ENCODE data around the gene SETD7.

The SETD7 gene

DNA sequence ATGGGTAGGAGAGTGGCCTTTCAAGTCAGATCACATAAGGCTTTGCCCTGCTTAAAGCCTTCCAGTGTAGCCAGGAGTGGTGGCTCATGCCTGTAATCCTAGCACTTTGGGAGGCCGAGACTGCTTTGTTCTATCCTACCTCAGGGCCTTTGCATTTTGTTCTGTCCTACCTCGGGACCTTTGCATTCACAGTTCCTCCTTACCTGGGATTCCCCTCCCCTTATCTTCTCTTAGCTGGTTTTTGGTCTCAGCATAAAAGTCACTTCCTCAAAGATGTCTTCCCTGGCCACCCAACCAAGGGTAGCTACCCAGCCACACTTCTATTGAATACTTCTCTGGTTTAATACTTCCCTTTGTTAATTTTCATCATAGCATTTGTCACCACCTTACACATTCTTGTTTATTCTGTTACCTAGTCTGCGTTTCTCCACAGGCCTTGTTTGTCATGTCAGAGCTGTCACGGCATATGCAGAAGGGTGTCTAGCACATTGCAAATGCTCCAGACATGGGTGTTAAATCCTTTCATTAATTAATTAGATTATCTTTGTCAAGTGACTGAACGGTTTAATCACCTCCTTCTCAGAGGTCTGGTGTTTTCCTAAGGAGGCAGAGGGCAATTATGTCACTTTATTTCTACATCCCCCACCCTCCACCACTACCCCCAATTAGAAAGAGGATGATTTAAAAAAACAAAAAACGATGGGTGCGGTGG, 11.3 kb upstream of the SETD7 start:
- no peak for TF ChIP-seq FOXP2 (optimal IDR thresholded peaks at IDR 0.05; ENCODE audit: borderline replicate concordance, extremely low read depth, extremely low read length, insufficient read depth)
- no peak for TF ChIP-seq POLR2AphosphoS5 (IDR thresholded peaks at IDR 0.05; ENCODE audit: low read depth, low read length)
- no peak for TF ChIP-seq SIN3A (IDR thresholded peaks at IDR 0.05; ENCODE audit: borderline replicate concordance, insufficient read depth, low read length)
- TF ChIP-seq, protein P1, sequence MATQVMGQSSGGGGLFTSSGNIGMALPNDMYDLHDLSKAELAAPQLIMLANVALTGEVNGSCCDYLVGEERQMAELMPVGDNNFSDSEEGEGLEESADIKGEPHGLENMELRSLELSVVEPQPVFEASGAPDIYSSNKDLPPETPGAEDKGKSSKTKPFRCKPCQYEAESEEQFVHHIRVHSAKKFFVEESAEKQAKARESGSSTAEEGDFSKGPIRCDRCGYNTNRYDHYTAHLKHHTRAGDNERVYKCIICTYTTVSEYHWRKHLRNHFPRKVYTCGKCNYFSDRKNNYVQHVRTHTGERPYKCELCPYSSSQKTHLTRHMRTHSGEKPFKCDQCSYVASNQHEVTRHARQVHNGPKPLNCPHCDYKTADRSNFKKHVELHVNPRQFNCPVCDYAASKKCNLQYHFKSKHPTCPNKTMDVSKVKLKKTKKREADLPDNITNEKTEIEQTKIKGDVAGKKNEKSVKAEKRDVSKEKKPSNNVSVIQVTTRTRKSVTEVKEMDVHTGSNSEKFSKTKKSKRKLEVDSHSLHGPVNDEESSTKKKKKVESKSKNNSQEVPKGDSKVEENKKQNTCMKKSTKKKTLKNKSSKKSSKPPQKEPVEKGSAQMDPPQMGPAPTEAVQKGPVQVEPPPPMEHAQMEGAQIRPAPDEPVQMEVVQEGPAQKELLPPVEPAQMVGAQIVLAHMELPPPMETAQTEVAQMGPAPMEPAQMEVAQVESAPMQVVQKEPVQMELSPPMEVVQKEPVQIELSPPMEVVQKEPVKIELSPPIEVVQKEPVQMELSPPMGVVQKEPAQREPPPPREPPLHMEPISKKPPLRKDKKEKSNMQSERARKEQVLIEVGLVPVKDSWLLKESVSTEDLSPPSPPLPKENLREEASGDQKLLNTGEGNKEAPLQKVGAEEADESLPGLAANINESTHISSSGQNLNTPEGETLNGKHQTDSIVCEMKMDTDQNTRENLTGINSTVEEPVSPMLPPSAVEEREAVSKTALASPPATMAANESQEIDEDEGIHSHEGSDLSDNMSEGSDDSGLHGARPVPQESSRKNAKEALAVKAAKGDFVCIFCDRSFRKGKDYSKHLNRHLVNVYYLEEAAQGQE (IDR thresholded peaks at IDR 0.05; ENCODE audit: insufficient read depth in 1 of 2, low read depth in 2 of 2, low read length in 2 of 2): no peak
- TF ChIP-seq TAF1 (IDR thresholded peaks at IDR 0.05; ENCODE audit: borderline replicate concordance, insufficient read depth, low read length): no peak

DNA sequence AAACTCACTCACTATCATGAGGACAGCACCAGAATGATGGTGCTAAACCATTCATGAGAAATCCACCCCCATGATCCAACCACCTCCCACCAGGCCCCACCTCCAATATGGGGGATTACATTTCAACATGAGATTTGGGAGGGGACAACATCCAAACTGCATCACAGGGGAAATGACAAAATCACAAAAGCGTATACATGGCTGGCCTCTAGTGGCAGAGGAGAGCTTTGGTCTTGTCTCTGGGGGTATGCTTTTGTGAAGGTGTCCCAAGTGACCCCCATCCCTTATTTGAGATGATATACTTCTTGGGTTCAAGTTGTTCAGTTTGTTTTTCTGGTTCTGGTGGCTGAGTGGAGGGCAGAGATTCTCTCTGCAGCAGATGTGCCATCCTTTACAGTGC, 8.5 kb upstream of the SETD7 start:
- TF ChIP-seq FOXP2 (optimal IDR thresholded peaks at IDR 0.05; ENCODE audit: borderline replicate concordance, extremely low read depth, extremely low read length, insufficient read depth) (no peak), SIN3A (IDR thresholded peaks at IDR 0.05; ENCODE audit: borderline replicate concordance, insufficient read depth, low read length) (no peak), POLR2AphosphoS5 (IDR thresholded peaks at IDR 0.05; ENCODE audit: low read depth, low read length) (no peak), TAF1 (IDR thresholded peaks at IDR 0.05; ENCODE audit: borderline replicate concordance, insufficient read depth, low read length) (no peak)
- TF ChIP-seq, protein P1 (IDR thresholded peaks at IDR 0.05; ENCODE audit: insufficient read depth in 1 of 2, low read depth in 2 of 2, low read length in 2 of 2): no peak

GRCh38 chr4:139563515-139563914, 7.5 kb upstream of the SETD7 start:
- TF ChIP-seq FOXP2 (optimal IDR thresholded peaks at IDR 0.05; ENCODE audit: borderline replicate concordance, extremely low read depth, extremely low read length, insufficient read depth): no peak
- TF ChIP-seq SIN3A (IDR thresholded peaks at IDR 0.05; ENCODE audit: borderline replicate concordance, insufficient read depth, low read length): no peak
- TF ChIP-seq POLR2AphosphoS5 (IDR thresholded peaks at IDR 0.05; ENCODE audit: low read depth, low read length): no peak
- TF ChIP-seq, protein P1 (IDR thresholded peaks at IDR 0.05; ENCODE audit: insufficient read depth in 1 of 2, low read depth in 2 of 2, low read length in 2 of 2): no peak
- no peak for TF ChIP-seq TAF1 (IDR thresholded peaks at IDR 0.05; ENCODE audit: borderline replicate concordance, insufficient read depth, low read length)

DNA sequence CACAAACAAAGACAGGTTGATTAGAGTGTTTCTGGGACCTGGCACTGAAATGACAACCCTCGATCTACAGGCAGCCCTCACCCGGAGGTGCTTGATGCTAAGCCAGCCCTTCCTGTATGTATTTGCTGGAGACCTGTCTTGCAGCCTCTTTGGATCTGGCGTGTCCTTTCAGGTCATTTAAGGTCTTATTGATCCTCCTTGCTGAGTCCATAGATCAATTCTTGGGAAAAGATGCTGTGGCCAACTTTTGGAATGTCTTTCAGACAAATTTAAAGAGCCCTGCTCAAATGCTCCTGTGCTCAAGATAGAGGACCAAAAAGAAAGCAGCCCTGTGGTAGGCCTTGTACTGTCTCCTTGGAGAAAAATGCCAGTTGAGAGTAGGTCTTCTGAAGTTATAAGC, 6.8 kb upstream of the SETD7 start:
- no peak for TF ChIP-seq FOXP2 (optimal IDR thresholded peaks at IDR 0.05; ENCODE audit: borderline replicate concordance, extremely low read depth, extremely low read length, insufficient read depth)
- TF ChIP-seq POLR2AphosphoS5 (IDR thresholded peaks at IDR 0.05; ENCODE audit: low read depth, low read length): no peak
- no peak for TF ChIP-seq SIN3A (IDR thresholded peaks at IDR 0.05; ENCODE audit: borderline replicate concordance, insufficient read depth, low read length)
- TF ChIP-seq, protein P1 (IDR thresholded peaks at IDR 0.05; ENCODE audit: insufficient read depth in 1 of 2, low read depth in 2 of 2, low read length in 2 of 2): no peak
- TF ChIP-seq TAF1 (IDR thresholded peaks at IDR 0.05; ENCODE audit: borderline replicate concordance, insufficient read depth, low read length): no peak
